SH-SY5Y (cell line): ENCODE results near the gene TMEM101.

Experiments
- GATA2 ChIP-seq: IDR thresholded peaks from 2 replicates; pipeline ENCODE4 v1.6.1; 2011; ENCODE audit warnings: mild to moderate bottlenecking, low read depth, low read length
- GATA3 ChIP-seq: IDR thresholded peaks from 2 replicates; pipeline ENCODE4 v1.6.1; 2011; ENCODE audit warnings: low read depth, mild to moderate bottlenecking, low read length, moderate library complexity

DNA sequence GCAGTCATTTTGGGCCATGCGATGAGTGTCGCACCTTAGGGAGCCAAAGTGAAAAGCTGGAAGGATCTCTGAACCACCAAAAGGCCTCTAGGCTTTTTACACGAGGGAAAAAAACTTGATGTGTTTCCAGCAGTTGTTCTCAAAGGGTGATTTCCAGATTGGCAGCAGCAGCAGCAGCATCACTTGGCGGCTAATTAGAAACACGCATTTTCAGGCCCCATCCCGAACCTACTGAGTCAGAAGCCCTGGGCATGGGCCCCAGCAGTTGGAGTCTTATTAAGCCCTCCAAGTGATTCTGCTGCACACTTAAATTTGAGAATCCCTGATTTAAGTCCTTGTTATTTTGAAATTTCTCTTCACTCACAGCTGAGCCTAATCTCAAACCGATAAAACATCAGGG is 35.8 kb downstream of the TMEM101 start:
- no peak for TF ChIP-seq GATA2
- no peak for TF ChIP-seq GATA3
